GM18909 (cell line): ENCODE measurements around the gene SLC2A9.

Source experiments
- ATAC-seq: cut with Tn5 transposase; IDR thresholded peaks from one replicate; pipeline ENCODE4 v1.9.1; 2021; ENCODE audit warnings: mild to moderate bottlenecking; ENCODE audit not compliant: unreplicated experiment, poor library complexity

SLC2A9 gene

GRCh38 chr4:10020871-10021652, at the start of gene SLC2A9:
SLC2A9 (minus strand) TSS chr4:10021497; CDS start chr4:10021429, 68 bp downstream.
- ATAC-seq, result no peak

GRCh38 chr4:10069075-10069642, 47.9 kb upstream of the SLC2A9 start:
- ATAC-seq, result no peak

- no peak for ATAC-seq
Observed at GRCh38 chr4:10066670-10067651, 45.7 kb upstream of the SLC2A9 start.

- ATAC-seq, result no peak
Observed at GRCh38 chr4:10066206-10066605, 44.9 kb upstream of the SLC2A9 start.

- no peak for ATAC-seq
Observed at GRCh38 chr4:10063544-10064300, 42.4 kb upstream of the SLC2A9 start.

- no peak for ATAC-seq
Observed at GRCh38 chr4:10061650-10062415, 40.5 kb upstream of the SLC2A9 start.

- no peak for ATAC-seq
Observed at GRCh38 chr4:10058371-10058770, 37.1 kb upstream of the SLC2A9 start.

- no peak for ATAC-seq
Observed at GRCh38 chr4:10057023-10057395, 35.7 kb upstream of the SLC2A9 start.

GRCh38 chr4:10056334-10057022, 35.2 kb upstream of the SLC2A9 start:
- no peak for ATAC-seq

- ATAC-seq, result no peak
Observed at GRCh38 chr4:10055871-10056270, 34.6 kb upstream of the SLC2A9 start.

GRCh38 chr4:10054571-10055041, 33.3 kb upstream of the SLC2A9 start:
- ATAC-seq, result no peak

- ATAC-seq, result no peak
Observed at GRCh38 chr4:10053635-10054453, 32.5 kb upstream of the SLC2A9 start.

GRCh38 chr4:10051517-10052135, 30.3 kb upstream of the SLC2A9 start:
- no peak for ATAC-seq

GRCh38 chr4:10050721-10051120, 29.4 kb upstream of the SLC2A9 start:
- ATAC-seq, result no peak

GRCh38 chr4:10050261-10050661, 29.0 kb upstream of the SLC2A9 start:
- no peak for ATAC-seq

GRCh38 chr4:10048941-10049697, 27.8 kb upstream of the SLC2A9 start:
- no peak for ATAC-seq

GRCh38 chr4:10047967-10048366, 26.7 kb upstream of the SLC2A9 start:
- no peak for ATAC-seq
